Measurements from ENCODE around the gene TAPBPL.

Gene TAPBPL

DNA sequence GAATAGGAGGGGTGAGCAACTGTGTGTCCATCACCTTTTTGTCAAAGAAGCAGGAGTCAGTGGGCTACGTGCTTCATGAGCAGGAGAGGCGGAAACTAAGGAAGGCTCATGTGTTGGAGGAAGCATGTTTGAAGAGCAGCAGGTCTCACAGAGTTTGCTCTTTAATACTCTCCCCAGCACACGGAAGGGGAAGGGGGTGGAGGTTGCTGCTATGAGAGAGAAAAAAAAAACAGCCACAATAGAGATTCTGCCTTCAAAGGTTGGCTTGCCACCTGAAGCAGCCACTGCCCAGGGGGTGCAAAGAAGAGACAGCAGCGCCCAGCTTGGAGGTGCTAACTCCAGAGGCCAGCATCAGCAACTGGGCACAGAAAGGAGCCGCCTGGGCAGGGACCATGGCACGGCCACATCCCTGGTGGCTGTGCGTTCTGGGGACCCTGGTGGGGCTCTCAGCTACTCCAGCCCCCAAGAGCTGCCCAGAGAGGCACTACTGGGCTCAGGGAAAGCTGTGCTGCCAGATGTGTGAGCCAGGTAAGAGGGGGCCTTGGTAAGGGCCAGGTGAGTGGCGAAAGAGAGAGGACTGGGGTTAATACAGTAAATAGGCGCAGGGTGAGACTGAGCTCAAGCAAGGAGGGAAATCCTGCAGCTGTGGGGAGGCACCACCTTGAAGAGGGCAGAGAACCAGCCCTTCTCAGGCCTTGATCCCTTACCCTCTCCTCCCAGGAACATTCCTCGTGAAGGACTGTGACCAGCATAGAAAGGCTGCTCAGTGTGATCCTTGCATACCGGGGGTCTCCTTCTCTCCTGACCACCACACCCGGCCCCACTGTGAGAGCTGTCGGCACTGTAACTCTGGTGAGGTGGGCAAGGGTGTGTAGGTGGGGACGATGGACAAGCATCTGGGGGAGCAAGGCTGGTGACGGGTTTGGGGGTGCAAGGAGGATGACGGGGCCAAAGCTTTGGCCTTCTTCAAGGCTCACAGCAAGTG lies 6.8 kb upstream of the TAPBPL start, which contains the start of gene CD27:
Gene CD27, plus strand, starts transcription at position 252 of the 985 bp plus-strand sequence. Its CDS starts 141 bp downstream, at position 393.
- Histone ChIP-seq H2BK120ac (ENCODE audit: low read depth, low read length) (no peak within 1 kb of the TSS), H3K9me3 (ENCODE audit: control insufficient read depth, low read length) (no peaks in the 10 kb centered on the region), H4K91ac (ENCODE audit: low read length) (no peak within 1 kb of the TSS), H3K27ac (ENCODE audit: low read length, poor library complexity, severe bottlenecking) (no peak within 1 kb of the TSS), H3K9ac (ENCODE audit: low read length) (no peak within 1 kb of the TSS), H3K4me1 (ENCODE audit: control insufficient read depth, insufficient read depth, low read depth, low read length) (peaks cover 8% of the 10 kb centered on the region), H3K79me1 (replicated peaks; ENCODE audit: low read length, poor library complexity, severe bottlenecking) (peaks cover under 1% of the 10 kb centered on the region), H2BK5ac (ENCODE audit: low read depth, low read length, poor library complexity, severe bottlenecking) (no peak within 1 kb of the TSS), H3K4me3 (ENCODE audit: insufficient read depth in 1 of 2, low read depth in 1 of 2, low read length in 2 of 2) (no peak within 1 kb of the TSS), H2AK5ac (ENCODE audit: low read length, severe bottlenecking) (no peak within 1 kb of the TSS), H3K14ac (ENCODE audit: low read length in 2 of 2) (no peak within 1 kb of the TSS), H3K27me3 (ENCODE audit: control insufficient read depth in 1 of 2, insufficient read depth in 1 of 2, low read length in 2 of 2) (no peaks in the 10 kb centered on the region), H4K8ac (ENCODE audit: low read length) (no peak within 1 kb of the TSS), H3K4me2 (ENCODE audit: low read length, poor library complexity, severe bottlenecking) (no peak within 1 kb of the TSS), H3K23ac (ENCODE audit: low read length in 2 of 2) (no peak within 1 kb of the TSS), H3K4ac (ENCODE audit: low read depth in 1 of 2, low read length in 2 of 2) (no peak within 1 kb of the TSS), H3K18ac (ENCODE audit: low read depth in 1 of 2, low read length in 2 of 2) (no peak within 1 kb of the TSS), H2BK12ac (ENCODE audit: low read length in 2 of 2) (no peak within 1 kb of the TSS), H3K36me3 (ENCODE audit: control insufficient read depth in 1 of 2, insufficient read depth in 2 of 2, low read depth in 1 of 2, low read length in 2 of 2) (peaks cover 16 to 47% of the 10 kb centered on the region in 2 experiments), H2AFZ (ENCODE audit: low read depth, low read length) (no peak within 1 kb of the TSS), H2BK15ac (ENCODE audit: low read depth, poor library complexity, severe bottlenecking) (no peak within 1 kb of the TSS)
- no peak for DNase-seq
- 90% methylated on average over 14 of the region's 16 CpGs for WGBS

DNA sequence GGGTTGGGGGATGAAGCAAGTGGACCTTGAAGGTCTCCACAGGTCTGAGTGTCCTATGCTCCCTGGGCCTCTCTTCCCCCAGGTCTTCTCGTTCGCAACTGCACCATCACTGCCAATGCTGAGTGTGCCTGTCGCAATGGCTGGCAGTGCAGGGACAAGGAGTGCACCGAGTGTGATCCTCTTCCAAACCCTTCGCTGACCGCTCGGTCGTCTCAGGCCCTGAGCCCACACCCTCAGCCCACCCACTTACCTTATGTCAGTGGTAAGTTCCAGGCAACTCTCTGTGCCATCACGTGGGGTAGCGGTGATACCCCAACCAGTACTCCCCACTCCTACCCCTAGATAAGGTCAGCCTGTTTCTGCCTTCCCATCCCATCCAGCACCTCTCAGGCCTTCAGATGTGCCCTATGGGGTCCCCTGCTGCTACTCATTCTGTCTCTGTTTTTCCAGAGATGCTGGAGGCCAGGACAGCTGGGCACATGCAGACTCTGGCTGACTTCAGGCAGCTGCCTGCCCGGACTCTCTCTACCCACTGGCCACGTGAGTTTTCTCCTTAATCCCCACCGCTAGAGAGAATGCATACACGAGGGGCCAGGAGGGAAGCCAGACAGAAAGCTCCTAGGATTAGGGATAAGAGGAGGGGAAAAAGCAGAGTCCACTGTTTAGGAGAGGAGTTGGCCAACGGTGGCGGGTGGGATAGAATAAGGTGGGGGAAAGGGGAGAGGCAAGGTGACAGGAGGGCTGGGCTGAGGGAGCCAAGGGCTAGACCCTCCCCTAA lies 1.6 kb upstream of the TAPBPL start:
- peak overlapping the region; percentile 38 for H2AK5ac ChIP-seq (ENCODE audit: low read length, severe bottlenecking)
- H3K9ac ChIP-seq (ENCODE audit: low read length): peak overlapping the region; percentile 97
- H3K4me3 ChIP-seq (ENCODE audit: insufficient read depth in 1 of 2, low read depth in 1 of 2, low read length in 2 of 2): peak overlapping the region in 1 of 2 experiments; percentile 95
- H2BK15ac ChIP-seq (ENCODE audit: low read depth, poor library complexity, severe bottlenecking): peak overlapping the region; percentile 50
- no peaks in the 10 kb centered on the region for H3K27me3 ChIP-seq (ENCODE audit: control insufficient read depth in 1 of 2, insufficient read depth in 1 of 2, low read length in 2 of 2)
- H3K23ac ChIP-seq (ENCODE audit: low read length in 2 of 2): peak overlapping the region in 1 of 2 experiments; percentile 26
- H3K4me1 ChIP-seq (ENCODE audit: control insufficient read depth, insufficient read depth, low read depth, low read length): peaks cover 32% of the 10 kb centered on the region
- no peak overlapping the region for H3K14ac ChIP-seq (ENCODE audit: low read length in 2 of 2)
- no peak overlapping the region for H2AFZ ChIP-seq (ENCODE audit: low read depth, low read length)
- H3K27ac ChIP-seq (ENCODE audit: low read length, poor library complexity, severe bottlenecking): no peak overlapping the region
- DNase-seq: no peak
- H3K4me2 ChIP-seq (ENCODE audit: low read length, poor library complexity, severe bottlenecking): peak overlapping the region; percentile 90
- H2BK12ac ChIP-seq (ENCODE audit: low read length in 2 of 2): peak overlapping the region in 1 of 2 experiments; percentile 38
- peak overlapping the region in 1 of 2 experiments; percentile 12 for H3K4ac ChIP-seq (ENCODE audit: low read depth in 1 of 2, low read length in 2 of 2)
- H3K36me3 ChIP-seq (ENCODE audit: control insufficient read depth in 1 of 2, insufficient read depth in 2 of 2, low read depth in 1 of 2, low read length in 2 of 2): peaks cover 19 to 47% of the 10 kb centered on the region in 2 experiments
- H2BK5ac ChIP-seq (ENCODE audit: low read depth, low read length, poor library complexity, severe bottlenecking): peak overlapping the region; percentile 4
- H2BK120ac ChIP-seq (ENCODE audit: low read depth, low read length): peak overlapping the region; percentile 50
- WGBS: 98% methylated on average over 14 of the region's 16 CpGs
- peak overlapping the region; percentile 91 for H4K91ac ChIP-seq (ENCODE audit: low read length)
- peak overlapping the region; percentile 95 to 97 for H3K18ac ChIP-seq (ENCODE audit: low read depth in 1 of 2, low read length in 2 of 2)
- H3K79me1 ChIP-seq (replicated peaks; ENCODE audit: low read length, poor library complexity, severe bottlenecking): peaks cover 23% of the 10 kb centered on the region
- H4K8ac ChIP-seq (ENCODE audit: low read length): peak overlapping the region; percentile 99
- no peaks in the 10 kb centered on the region for H3K9me3 ChIP-seq (ENCODE audit: control insufficient read depth, low read length)

DNA sequence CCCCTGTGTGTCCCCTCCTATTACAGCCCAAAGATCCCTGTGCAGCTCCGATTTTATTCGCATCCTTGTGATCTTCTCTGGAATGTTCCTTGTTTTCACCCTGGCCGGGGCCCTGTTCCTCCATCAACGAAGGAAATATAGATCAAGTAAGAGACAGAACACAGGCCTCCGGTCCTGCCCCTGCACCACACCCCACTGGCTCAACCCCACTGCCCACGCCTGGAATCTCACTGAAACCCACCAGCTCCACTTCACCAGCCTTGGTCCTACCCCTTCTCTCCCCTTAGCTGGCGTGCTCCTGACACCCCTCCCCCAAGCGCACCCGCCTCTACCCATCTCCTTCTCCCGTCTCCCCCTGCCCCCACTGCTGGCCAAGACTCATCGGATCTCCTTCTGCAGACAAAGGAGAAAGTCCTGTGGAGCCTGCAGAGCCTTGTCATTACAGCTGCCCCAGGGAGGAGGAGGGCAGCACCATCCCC lies 934 bp upstream of the TAPBPL start:
- peaks cover 32% of the 10 kb centered on the region for H3K4me1 ChIP-seq (ENCODE audit: control insufficient read depth, insufficient read depth, low read depth, low read length)
- peak overlapping the region; percentile 50 for H2BK120ac ChIP-seq (ENCODE audit: low read depth, low read length)
- H2AK5ac ChIP-seq (ENCODE audit: low read length, severe bottlenecking): peak overlapping the region; percentile 38
- H2BK15ac ChIP-seq (ENCODE audit: low read depth, poor library complexity, severe bottlenecking): peak overlapping the region; percentile 100
- peak overlapping the region; percentile 53 to 95 for H3K4me3 ChIP-seq (ENCODE audit: insufficient read depth in 1 of 2, low read depth in 1 of 2, low read length in 2 of 2)
- H4K8ac ChIP-seq (ENCODE audit: low read length): peak overlapping the region; percentile 99
- 35% methylated on average over 11 of the region's 11 CpGs for WGBS
- no peaks in the 10 kb centered on the region for H3K9me3 ChIP-seq (ENCODE audit: control insufficient read depth, low read length)
- H2BK12ac ChIP-seq (ENCODE audit: low read length in 2 of 2): peak overlapping the region; percentile 38 to 69
- peak overlapping the region; percentile 91 for H4K91ac ChIP-seq (ENCODE audit: low read length)
- peak overlapping the region; percentile 97 for H3K9ac ChIP-seq (ENCODE audit: low read length)
- H3K79me1 ChIP-seq (replicated peaks; ENCODE audit: low read length, poor library complexity, severe bottlenecking): peaks cover 23% of the 10 kb centered on the region
- H3K23ac ChIP-seq (ENCODE audit: low read length in 2 of 2): peak overlapping the region in 1 of 2 experiments; percentile 90
- no peak for DNase-seq
- H3K14ac ChIP-seq (ENCODE audit: low read length in 2 of 2): peak overlapping the region in 1 of 2 experiments; percentile 84
- peak overlapping the region; percentile 90 for H3K4me2 ChIP-seq (ENCODE audit: low read length, poor library complexity, severe bottlenecking)
- peak overlapping the region; percentile 95 to 97 for H3K18ac ChIP-seq (ENCODE audit: low read depth in 1 of 2, low read length in 2 of 2)
- peak overlapping the region; percentile 94 for H3K27ac ChIP-seq (ENCODE audit: low read length, poor library complexity, severe bottlenecking)
- peak overlapping the region; percentile 76 for H2AFZ ChIP-seq (ENCODE audit: low read depth, low read length)
- peak overlapping the region; percentile 4 for H2BK5ac ChIP-seq (ENCODE audit: low read depth, low read length, poor library complexity, severe bottlenecking)
- H3K27me3 ChIP-seq (ENCODE audit: control insufficient read depth in 1 of 2, insufficient read depth in 1 of 2, low read length in 2 of 2): no peaks in the 10 kb centered on the region
- peaks cover 16 to 41% of the 10 kb centered on the region in 2 experiments for H3K36me3 ChIP-seq (ENCODE audit: control insufficient read depth in 1 of 2, insufficient read depth in 2 of 2, low read depth in 1 of 2, low read length in 2 of 2)
- H3K4ac ChIP-seq (ENCODE audit: low read depth in 1 of 2, low read length in 2 of 2): peak overlapping the region; percentile 12 to 86
